K562 (cell line): ENCODE data around the gene SLC38A10. TPM values are rescaled to one million over a fixed set of nuclear protein-coding genes. Genes with fewer than 3 reads are reported as not detected.

Experiments
- CTCFL ChIP-seq: IDR thresholded peaks from 2 replicates; pipeline ENCODE4 v1.6.1; 2011; ENCODE audit warnings: borderline replicate concordance, low read depth, mild to moderate bottlenecking, moderate library complexity, low read length; ENCODE audit not compliant: insufficient read depth, poor library complexity, severe bottlenecking
- EGR1 ChIP-seq: fragments of 450-650 bp; conservative IDR thresholded peaks from 2 replicates; pipeline ENCODE4 v1.6.1; 2017; ENCODE audit warnings: mild to moderate bottlenecking
- FOS ChIP-seq: IDR thresholded peaks from 3 replicates; pipeline ENCODE4 v1.6.1; 2011; ENCODE audit not compliant: insufficient read length; ENCODE audit errors: extremely low read depth
- GATAD2B ChIP-seq: fragments of 450-650 bp; IDR thresholded peaks from 2 replicates; pipeline ENCODE4 v1.6.1; 2017; ENCODE audit warnings: mild to moderate bottlenecking, borderline replicate concordance
- HOMEZ ChIP-seq: fragments of 250-450 bp; sonication (Bioruptor Pico); IDR thresholded peaks from 2 replicates; pipeline ENCODE4 v1.4.0; 2020; ENCODE audit warnings: mild to moderate bottlenecking, moderate library complexity
- IFI16 ChIP-seq: fragments of 250-450 bp; sonication (Bioruptor Pico); IDR thresholded peaks from 2 replicates; pipeline ENCODE4 v2.1.2; 2022; ENCODE audit warnings: mild to moderate bottlenecking, inconsistent platforms
- KLF13 ChIP-seq: fragments of 450-650 bp; IDR thresholded peaks from 2 replicates; pipeline ENCODE4 v1.6.1; 2016; ENCODE audit warnings: missing genetic modification characterization, low read depth, mild to moderate bottlenecking, missing compliant biosample characterization, moderate library complexity, borderline replicate concordance
- LARP7 ChIP-seq: fragments of 450-650 bp; IDR thresholded peaks from 2 replicates; pipeline ENCODE4 v1.6.1; 2016
- NCOR1 ChIP-seq: fragments of 450-650 bp; IDR thresholded peaks from 2 replicates; pipeline ENCODE4 v1.6.1; 2016; ENCODE audit warnings: mild to moderate bottlenecking, moderate library complexity
- NEUROD1 ChIP-seq: fragments of 150-350 bp; IDR thresholded peaks from 2 replicates; pipeline ENCODE4 v1.6.1; 2014; ENCODE audit warnings: borderline replicate concordance, low read length, low read depth; ENCODE audit not compliant: partially characterized antibody
- NFIX ChIP-seq: fragments of 250-450 bp; sonication (Bioruptor Pico); IDR thresholded peaks from 2 replicates; pipeline ENCODE4 v1.4.0; 2020; ENCODE audit warnings: low read depth, mild to moderate bottlenecking, moderate library complexity
- RB1 ChIP-seq: fragments of 450-650 bp; IDR thresholded peaks from 2 replicates; pipeline ENCODE4 v1.6.1; 2017; ENCODE audit warnings: low read depth, mild to moderate bottlenecking
- RBM15 ChIP-seq: fragments of 200-400 bp; formaldehyde crosslinking; IDR thresholded peaks from 2 replicates; pipeline ENCODE4 v1.6.1; 2018; ENCODE audit warnings: mild to moderate bottlenecking, low read length, moderate library complexity; ENCODE audit not compliant: insufficient read depth
- SLC30A9 ChIP-seq: fragments of 250-450 bp; sonication (Bioruptor Pico); IDR thresholded peaks from 2 replicates; pipeline ENCODE4 v1.8.0; 2022; ENCODE audit warnings: mild to moderate bottlenecking, moderate library complexity
- SREBF1 ChIP-seq: fragments of 150-350 bp; IDR thresholded peaks from 2 replicates; pipeline ENCODE4 v1.6.1; 2014; ENCODE audit warnings: antibody characterized with exemption, low read depth, low read length, borderline replicate concordance
- SRSF1 ChIP-seq: fragments of 200-400 bp; formaldehyde crosslinking; IDR thresholded peaks from 2 replicates; pipeline ENCODE4 v1.6.1; 2017; ENCODE audit warnings: mild to moderate bottlenecking, low read depth, low read length, moderate library complexity
- STAT5A ChIP-seq: IDR thresholded peaks from 2 replicates; pipeline ENCODE4 v1.6.1; 2012; ENCODE audit warnings: low read length, inconsistent platforms, borderline replicate concordance
- ZEB2 ChIP-seq: fragments of 450-650 bp; IDR thresholded peaks from 2 replicates; pipeline ENCODE4 v1.6.1; 2016
- ZFP30 ChIP-seq: fragments of 250-450 bp; sonication (Bioruptor Pico); IDR thresholded peaks from 2 replicates; pipeline ENCODE4 v1.8.0; 2022; ENCODE audit warnings: moderate library complexity, mild to moderate bottlenecking, inconsistent platforms, borderline replicate concordance
- ZNF133 ChIP-seq: fragments of 250-450 bp; sonication (Bioruptor Pico); IDR thresholded peaks from 2 replicates; pipeline ENCODE4 v1.4.0; 2020; ENCODE audit warnings: mild to moderate bottlenecking
- ZNF134 ChIP-seq: fragments of 250-450 bp; sonication (Bioruptor Pico); conservative IDR thresholded peaks from 2 replicates; pipeline ENCODE4 v1.4.0; 2020
- ZNF143 ChIP-seq: sonication (generic); formaldehyde crosslinking; IDR thresholded peaks from 2 replicates; pipeline ENCODE4 v1.9.0; 2022; ENCODE audit warnings: mild to moderate bottlenecking, missing genetic modification reagents
- ZNF146 ChIP-seq: IDR thresholded peaks from one replicate; pipeline ENCODE4 v1.6.1; 2018; ENCODE audit warnings: missing compliant biosample characterization; ENCODE audit not compliant: unreplicated experiment
- ZNF507 ChIP-seq: conservative IDR thresholded peaks from 2 replicates; pipeline ENCODE4 v1.6.1; 2017; ENCODE audit warnings: missing genetic modification characterization, missing compliant biosample characterization
- ZNF76 ChIP-seq: fragments of 250-450 bp; sonication (Bioruptor Pico); IDR thresholded peaks from 2 replicates; pipeline ENCODE4 v1.4.0; 2020; ENCODE audit warnings: mild to moderate bottlenecking, moderate library complexity, borderline replicate concordance
- polyA plus RNA-seq, 8 experiments: library from polyadenylated mRNA; depleted of rRNA in 4 of 8; stranded (reverse) in 5 of 8; unstranded in 3 of 8; fragments of >200 nt; fragmentation: Nextera tagmentation in 2 of 8; fragmentation: Illumina TruSeq in 1 of 8; extraction: Ambion mirVana in 2 of 8; extraction: Trizol in 1 of 8; gene quantifications; 2 replicates each; pipeline versions ENCODE4 v1.2.1 to v1.2.3, GENCODE V29; 2011 to 2014; ENCODE audit warnings: inconsistent platforms in 1 of 8, missing spikeins in 1 of 8
- total RNA-seq, 7 experiments: library from RNA; depleted of rRNA in 6 of 7; stranded (reverse); fragments of >200 nt in 6 of 7; fragmentation: Illumina TruSeq in 2 of 7; extraction: Trizol in 2 of 7; gene quantifications; 2 replicates each; pipeline versions ENCODE4 v1.2.1 to v1.2.3, GENCODE V29; 2011 to 2021; ENCODE audit warnings: low replicate concordance in 1 of 7
- TF ChIP-seq, protein P1 (sequence below): fragments of 250-450 bp; sonication (Bioruptor Pico); IDR thresholded peaks from 2 replicates; pipeline ENCODE4 v1.8.0; 2021; ENCODE audit warnings: borderline replicate concordance, mild to moderate bottlenecking, moderate library complexity; ENCODE audit not compliant: poor library complexity, severe bottlenecking

SLC38A10 gene
- total and polyA plus RNA-seq, 9 of the 15 experiments (the other 6 are each of a cell fraction or from before 2014, with no cell fraction given) = 0.45 to 54.2 (median 13.8) TPM

- TF ChIP-seq HOMEZ = no peak
- TF ChIP-seq LARP7 = no peak
- no peak for TF ChIP-seq CTCFL
- TF ChIP-seq RB1 = peak; percentile 59; the same call in 1 of the 2 replicates
- TF ChIP-seq ZNF507 (tag) = no peak
- no peak for TF ChIP-seq ZNF134 (CRISPR knock-in tag)
- no peak for TF ChIP-seq NFIX
- TF ChIP-seq, protein P1, sequence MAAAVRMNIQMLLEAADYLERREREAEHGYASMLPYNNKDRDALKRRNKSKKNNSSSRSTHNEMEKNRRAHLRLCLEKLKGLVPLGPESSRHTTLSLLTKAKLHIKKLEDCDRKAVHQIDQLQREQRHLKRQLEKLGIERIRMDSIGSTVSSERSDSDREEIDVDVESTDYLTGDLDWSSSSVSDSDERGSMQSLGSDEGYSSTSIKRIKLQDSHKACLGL = no peak
- no peak for TF ChIP-seq GATAD2B
- no peak for TF ChIP-seq ZFP30 (CRISPR knock-in tag)
- no peak for TF ChIP-seq ZNF146 (CRISPR knock-in tag)
- TF ChIP-seq SRSF1 = no peak
- no peak for TF ChIP-seq ZNF133 (CRISPR knock-in tag)
- no peak for TF ChIP-seq ZNF143 (CRISPR knock-in tag)
- TF ChIP-seq EGR1 = no peak
- no peak for TF ChIP-seq SREBF1
- no peak for TF ChIP-seq STAT5A
- no peak for TF ChIP-seq NEUROD1
- no peak for TF ChIP-seq ZEB2
- no peak for TF ChIP-seq FOS
- TF ChIP-seq RBM15 = no peak
- TF ChIP-seq NCOR1 = no peak
- no peak for TF ChIP-seq SLC30A9 (CRISPR knock-in tag)
- TF ChIP-seq IFI16 = no peak
- TF ChIP-seq ZNF76 = no peak
- no peak for TF ChIP-seq KLF13 (tag)
Measured at GRCh38 chr17:81309140-81309858, 14.2 kb upstream of the SLC38A10 start (continued).
